GM18907 (cell line): Measurements from ENCODE around the gene FBLN5.

Experiments
- ATAC-seq: cut with Tn5 transposase; IDR thresholded peaks from one replicate; pipeline ENCODE4 v1.9.1; 2021; ENCODE audit warnings: mild to moderate bottlenecking, moderate library complexity; ENCODE audit not compliant: unreplicated experiment

Gene FBLN5, protein sequence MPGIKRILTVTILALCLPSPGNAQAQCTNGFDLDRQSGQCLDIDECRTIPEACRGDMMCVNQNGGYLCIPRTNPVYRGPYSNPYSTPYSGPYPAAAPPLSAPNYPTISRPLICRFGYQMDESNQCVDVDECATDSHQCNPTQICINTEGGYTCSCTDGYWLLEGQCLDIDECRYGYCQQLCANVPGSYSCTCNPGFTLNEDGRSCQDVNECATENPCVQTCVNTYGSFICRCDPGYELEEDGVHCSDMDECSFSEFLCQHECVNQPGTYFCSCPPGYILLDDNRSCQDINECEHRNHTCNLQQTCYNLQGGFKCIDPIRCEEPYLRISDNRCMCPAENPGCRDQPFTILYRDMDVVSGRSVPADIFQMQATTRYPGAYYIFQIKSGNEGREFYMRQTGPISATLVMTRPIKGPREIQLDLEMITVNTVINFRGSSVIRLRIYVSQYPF

DNA sequence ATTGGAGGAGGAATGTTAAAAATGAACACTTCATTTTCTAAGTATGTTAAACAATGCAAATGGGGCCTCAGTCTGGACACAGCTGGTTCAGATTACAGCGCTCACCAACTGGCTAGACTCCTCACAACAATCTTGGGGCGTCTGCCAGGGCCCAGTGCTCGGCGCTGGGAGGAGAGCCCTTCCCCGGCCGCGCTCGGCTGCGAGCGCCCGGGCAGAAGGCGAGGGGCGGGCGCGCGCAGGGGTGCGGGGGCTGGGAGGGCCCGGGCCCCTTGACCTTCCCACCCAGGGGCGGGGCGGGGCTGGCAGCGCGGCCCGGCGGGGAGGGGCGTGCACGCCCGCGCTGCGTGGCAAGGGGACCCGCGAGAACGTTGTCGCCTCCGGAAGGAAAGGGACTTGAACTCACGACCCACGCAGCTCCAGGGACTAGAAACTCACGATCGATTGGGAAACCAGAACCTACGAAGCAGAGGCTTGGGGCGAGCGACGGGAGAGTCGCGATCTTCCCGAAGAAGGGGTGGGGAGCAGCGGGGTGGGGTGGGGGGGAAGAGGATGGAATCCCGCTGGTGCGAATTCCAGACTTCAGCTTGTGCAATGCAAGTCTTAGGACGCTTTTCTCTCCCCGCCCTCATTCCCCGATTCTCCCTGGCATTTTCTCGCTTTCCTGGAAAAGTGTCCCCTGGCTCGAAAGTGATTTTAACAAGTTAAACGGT is at the start of gene FBLN5:
TSS of gene FBLN5 (minus strand) at position 220 of the 710 bp plus-strand sequence. CDS start 465 bp downstream, outside the sequence.
- no peak for ATAC-seq

DNA sequence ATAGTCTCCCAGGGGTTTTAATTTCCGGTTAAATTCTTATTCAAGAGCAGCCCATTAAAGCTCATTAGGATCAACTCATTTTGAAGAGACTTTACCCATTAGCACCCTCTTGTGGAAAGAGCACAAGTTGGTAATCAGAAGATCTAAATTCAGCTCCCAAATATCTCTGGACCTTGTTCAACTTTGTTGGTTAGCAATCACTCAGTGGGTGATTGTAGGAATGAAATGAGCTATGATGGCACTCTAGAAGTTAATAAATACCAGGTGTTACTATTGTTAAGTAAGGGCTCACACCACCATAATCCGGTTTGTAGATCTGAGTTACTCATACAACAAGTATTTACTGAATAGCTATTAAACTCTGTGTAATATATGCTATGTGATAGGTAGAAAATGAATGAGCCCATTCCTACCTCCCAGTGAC is 49.5 kb upstream of the FBLN5 start:
- no peak for ATAC-seq

GRCh38 chr14:91987192-91987591 is 39.7 kb upstream of the FBLN5 start:
- ATAC-seq: no peak

DNA sequence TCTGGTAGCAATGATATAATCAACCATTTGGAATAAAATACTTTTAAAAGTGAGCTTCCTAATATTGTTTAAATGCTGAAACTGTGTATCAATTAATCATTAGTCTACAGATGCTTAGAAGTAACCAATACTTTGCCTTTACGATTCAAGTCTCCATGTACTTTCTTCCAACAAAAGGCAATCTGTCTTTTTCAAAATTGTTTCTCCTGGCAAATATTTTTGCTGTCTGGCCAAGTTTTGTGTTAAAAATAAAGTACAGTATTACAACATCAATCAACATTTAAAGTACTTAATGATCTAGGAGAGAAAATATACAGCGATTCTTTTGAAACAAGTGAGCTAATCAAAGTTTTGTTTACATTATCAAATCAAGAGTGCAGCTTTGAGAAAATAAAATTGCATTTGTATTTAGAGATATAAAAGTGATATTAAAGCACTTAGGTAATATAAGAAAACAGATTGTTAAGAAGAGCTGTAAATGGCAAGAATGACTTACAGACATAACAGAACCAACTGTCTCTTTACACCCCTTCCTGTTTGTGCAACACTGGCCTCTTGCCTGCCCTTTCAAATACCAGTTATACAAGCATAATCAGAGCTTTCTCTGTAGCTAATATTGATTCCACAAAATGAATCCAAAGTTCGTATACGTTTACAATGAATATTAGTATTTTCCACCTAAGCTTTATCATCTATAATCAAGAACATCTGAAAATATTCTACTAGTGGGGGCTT is 38.2 kb upstream of the FBLN5 start:
- no peak for ATAC-seq

- no peak for ATAC-seq
Observed at GRCh38 chr14:91985008-91985407, 37.5 kb upstream of the FBLN5 start.

DNA sequence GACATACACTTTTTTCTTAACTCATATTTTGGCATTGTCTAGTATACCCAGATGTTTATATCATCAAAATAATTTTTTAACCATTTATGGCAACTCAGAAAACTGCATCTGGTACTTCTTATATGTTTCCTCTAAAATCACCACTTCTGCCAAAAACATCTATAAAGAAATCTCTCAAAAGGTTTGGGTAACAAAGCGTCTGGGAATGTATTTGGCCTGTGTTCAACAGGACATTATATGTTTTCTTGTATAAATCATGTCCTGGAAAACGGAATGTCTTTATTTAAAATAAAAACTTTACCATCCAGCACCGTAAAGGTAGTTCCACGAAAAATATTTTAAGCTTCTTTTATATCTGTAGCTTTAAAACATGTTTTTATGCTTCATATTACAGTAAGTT is 36.1 kb upstream of the FBLN5 start:
- ATAC-seq: no peak

GRCh38 chr14:91980157-91980556 is 32.7 kb upstream of the FBLN5 start:
- no peak for ATAC-seq

GRCh38 chr14:91977884-91978283 is 30.4 kb upstream of the FBLN5 start:
- ATAC-seq: no peak

GRCh38 chr14:91975763-91976162 is 28.3 kb upstream of the FBLN5 start:
- ATAC-seq: no peak

DNA sequence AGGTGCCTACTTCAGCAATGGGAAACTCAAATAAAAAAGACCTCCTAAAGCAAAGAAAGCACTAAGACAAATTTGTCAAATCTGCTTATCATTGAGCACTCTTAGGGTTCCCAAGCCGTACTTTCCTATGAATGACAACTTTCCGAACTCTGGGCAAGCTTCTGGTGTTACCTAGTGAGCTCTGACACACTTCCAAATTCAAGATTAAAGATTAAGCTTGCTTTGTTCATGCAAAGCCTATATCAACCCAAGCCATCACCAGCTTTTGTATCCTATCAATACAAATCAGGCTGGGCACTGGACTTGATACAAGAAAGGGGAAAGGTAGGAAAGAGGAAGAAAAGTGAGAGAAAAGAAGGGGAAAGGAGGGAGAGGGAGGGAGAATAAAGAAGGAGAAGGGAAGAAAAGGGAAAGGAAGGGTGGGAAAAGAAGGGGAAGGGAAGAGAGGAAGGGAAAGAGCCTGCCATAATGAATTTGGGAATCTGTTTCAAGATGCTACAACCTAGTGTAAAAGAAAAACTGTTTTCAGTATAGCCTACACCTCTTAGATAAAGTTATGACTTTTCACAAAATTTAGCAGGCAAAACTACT is 23.8 kb upstream of the FBLN5 start:
- ATAC-seq: no peak

DNA sequence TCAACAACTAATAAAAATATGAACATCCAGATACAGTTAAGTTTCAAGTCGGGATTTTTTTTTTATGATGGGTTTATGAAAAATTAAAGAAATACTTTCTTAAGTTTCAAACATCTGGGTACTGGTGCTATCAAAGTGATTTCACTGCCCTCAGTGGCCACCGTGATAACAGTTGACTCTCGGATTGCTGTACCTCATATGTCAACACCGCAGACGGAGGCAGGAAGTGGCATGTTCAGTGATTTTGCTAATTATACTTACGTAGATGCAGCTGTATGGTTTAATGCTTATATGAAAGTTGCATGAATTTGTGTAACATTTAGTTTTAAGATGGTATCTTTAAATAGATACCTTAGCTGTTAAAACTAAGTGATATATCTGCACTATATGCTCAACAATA is 20.8 kb upstream of the FBLN5 start:
- no peak for ATAC-seq

GRCh38 chr14:91964724-91965123 is 17.2 kb upstream of the FBLN5 start:
- no peak for ATAC-seq

DNA sequence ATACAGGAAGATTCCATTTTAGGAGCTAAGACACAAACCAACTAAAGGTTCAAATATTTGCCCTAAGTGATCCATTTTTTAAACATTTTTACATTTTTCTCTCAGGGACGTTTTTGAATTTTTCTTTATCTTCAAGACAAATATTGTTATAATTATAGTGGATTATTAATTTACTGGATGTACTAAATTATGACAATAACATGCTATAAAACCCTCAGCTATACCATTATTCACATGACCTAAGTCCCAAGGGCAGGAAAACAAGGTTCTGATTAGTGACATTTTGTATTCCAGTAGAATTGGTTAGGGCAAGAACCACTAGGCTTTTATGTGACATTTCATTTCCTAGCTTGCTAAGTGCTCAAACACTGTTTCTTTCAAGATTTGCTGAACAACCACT is 16.5 kb upstream of the FBLN5 start:
- ATAC-seq: no peak

DNA sequence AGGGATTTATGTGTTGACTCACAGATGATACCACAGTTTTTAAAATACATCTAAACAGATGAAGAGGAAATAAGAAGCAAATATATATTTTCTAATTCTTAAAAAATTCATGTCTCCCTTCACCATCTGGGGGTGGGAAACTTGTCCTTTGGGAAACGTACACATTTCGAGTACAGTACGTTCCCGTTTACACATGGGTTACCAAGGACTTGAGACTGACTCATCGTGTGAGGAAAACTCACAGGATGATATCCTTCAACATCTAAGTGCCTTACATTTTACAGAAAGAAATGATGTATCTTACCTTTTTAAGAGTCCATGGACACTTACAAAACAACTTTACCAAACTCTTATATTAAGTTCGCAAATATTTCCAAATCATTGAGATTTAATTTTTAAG is 16.0 kb upstream of the FBLN5 start:
- ATAC-seq: no peak

- no peak for ATAC-seq
Observed at GRCh38 chr14:91961297-91962220, 14.1 kb upstream of the FBLN5 start.

DNA sequence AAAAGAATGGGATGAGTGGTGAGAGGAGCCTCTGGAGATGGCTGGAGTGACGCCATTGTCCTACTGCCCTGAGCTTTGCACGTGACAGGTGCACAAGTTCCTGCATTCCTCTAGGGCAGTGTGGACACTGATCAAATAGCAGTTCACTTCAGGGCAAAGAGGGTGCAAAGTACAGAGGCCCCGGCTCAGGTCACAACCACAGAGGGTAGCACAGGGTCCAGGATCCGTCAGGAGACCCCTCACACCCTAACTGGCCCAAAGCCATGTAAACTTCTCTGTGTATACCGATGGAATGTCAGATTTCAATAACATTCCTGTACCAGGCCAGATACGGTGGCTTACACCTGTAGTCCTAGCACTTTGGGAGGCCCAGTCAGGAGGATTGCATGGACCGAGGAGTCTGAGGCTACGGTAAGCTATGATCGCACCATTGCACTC is 10.4 kb upstream of the FBLN5 start:
- ATAC-seq: no peak

GRCh38 chr14:91956616-91957015 is 9.1 kb upstream of the FBLN5 start:
- ATAC-seq: no peak

DNA sequence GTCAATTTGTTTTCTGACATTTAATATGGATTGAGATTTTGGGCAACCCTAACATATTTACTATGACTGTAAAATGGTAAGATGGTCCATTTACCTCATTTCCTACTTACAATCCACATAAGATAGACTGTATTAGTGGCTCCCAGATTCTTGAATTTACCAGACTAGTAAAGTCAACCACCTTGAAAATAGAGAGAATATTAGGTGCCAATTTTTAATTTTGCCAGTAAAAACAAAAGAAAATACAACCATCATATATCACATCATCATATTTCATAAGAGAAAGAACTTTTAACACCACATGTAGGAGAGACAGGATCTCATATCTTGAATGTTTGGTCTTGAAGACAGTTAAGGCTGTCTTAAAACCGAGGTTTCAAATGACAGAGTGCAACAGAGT is 7.7 kb upstream of the FBLN5 start:
- no peak for ATAC-seq

DNA sequence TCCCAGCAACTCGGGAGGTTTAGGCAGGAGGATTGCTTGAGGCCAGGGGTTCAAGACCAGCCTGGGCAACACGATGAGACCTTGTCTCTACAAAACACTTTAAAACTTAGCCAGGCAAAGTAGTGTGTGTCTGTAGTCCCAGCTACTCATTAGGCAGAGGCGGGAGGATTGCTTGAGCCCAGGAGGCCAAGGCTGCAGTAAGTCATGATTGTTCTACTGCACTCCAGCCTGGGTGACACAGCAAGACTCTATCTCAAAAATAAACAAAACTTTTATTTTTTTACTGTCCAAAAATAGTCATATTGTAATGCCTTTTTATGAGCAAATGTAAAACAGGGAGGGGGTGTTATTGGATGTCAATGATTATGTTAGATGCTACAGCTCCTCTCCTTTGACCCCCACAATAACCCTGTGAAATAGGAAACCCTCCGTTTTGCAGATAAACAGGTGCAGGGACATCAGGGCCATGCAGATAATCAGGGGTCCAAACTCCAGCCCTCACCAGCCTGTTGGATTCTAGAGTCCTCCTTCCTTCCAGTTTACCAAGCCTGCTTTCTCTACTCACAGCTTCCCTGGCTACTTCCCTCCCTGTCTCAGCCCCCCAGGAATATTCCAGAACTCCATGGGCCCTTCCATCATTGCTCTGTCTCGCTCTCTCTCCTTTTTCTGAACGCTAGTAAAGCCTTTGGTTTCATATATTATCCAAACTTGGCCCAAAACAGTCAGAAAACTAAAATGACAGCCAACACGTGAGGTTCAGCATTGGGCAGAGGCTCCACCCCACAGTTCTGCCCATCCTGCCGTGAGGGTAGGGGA is 5.9 kb upstream of the FBLN5 start:
- ATAC-seq: no peak
